Neural progenitor cell (in vitro differentiated cells): ENCODE measurements around the gene KCNJ14.

Source experiments
- CTCF ChIP-seq: fragments of 200-600 bp; sonication (generic); IDR thresholded peaks from 2 replicates; pipeline ENCODE4 v1.5.1; 2017; ENCODE audit warnings: antibody characterized with exemption, mild to moderate bottlenecking
- EZH2 ChIP-seq: fragments of 200-600 bp; sonication (generic); IDR thresholded peaks from 2 replicates; pipeline ENCODE4 v1.6.1; 2017; ENCODE audit warnings: antibody characterized with exemption, mild to moderate bottlenecking, moderate library complexity

GRCh38 chr19:48454150-48454730 is 1.1 kb upstream of the KCNJ14 start:
- TF ChIP-seq CTCF = no peak
- no peak for TF ChIP-seq EZH2
